ENCODE measurements around the gene FKBP1C.

GRCh38 chr6:63186970-63187369 is 24.3 kb upstream of the FKBP1C start:
- TF ChIP-seq CTCF (IDR thresholded peaks at IDR 0.05) = no peak
- TF ChIP-seq POLR2A (IDR thresholded peaks at IDR 0.05; ENCODE audit: low read length) = no peak
- TF ChIP-seq BCL3 (IDR thresholded peaks at IDR 0.05) = no peak
- TF ChIP-seq EHMT2 (IDR thresholded peaks at IDR 0.05; ENCODE audit: low read depth) = no peak
- no peak for TF ChIP-seq ZC3H11A (IDR thresholded peaks at IDR 0.05)
- no peak for TF ChIP-seq CEBPB (IDR thresholded peaks at IDR 0.05)

Data from A549 (cell line).